ENCODE measurements around the gene TTLL8. TPM values are rescaled to one million over a fixed set of nuclear protein-coding genes. Genes with fewer than 3 reads are reported as not detected.

TTLL8 gene
- total RNA-seq, 3 donors from 2014 or later (not counting 1 experiment from before 2014, with no cell fraction given) = not detected

GRCh38 chr22:50039669-50040443 lies 18.2 kb downstream of the TTLL8 start:
- ATAC-seq = no peak
- Histone ChIP-seq H3K4me3 (ENCODE audit: low read length) (no peak overlapping the region), H3K27me3 (ENCODE audit: control insufficient read depth, insufficient read depth, low read length) (peaks cover 8% of the 10 kb centered on the region), H3K4me1 (ENCODE audit: control insufficient read depth, insufficient read depth, low read length) (peaks cover 20% of the 10 kb centered on the region), H3K36me3 (ENCODE audit: control insufficient read depth, insufficient read depth, low read length) (no peaks in the 10 kb centered on the region), H3K9me3 (ENCODE audit: control insufficient read depth, insufficient read depth, low read length) (peaks cover 4% of the 10 kb centered on the region), H3K27ac (ENCODE audit: low read length) (no peak overlapping the region)
- TF ChIP-seq CTCF (IDR thresholded peaks at IDR 0.05) = no peak
- H3K27ac Mint-ChIP-seq = no peak overlapping the region
- 94% methylated on average over 29 of the region's 29 CpGs for WGBS (ENCODE audit: insufficient coverage)
- peaks cover 7% of the 10 kb centered on the region for H3K36me3 Mint-ChIP-seq
- DNase-seq = no peak
- peaks cover 7 to 8% of the 10 kb centered on the region in 2 donors for H3K4me1 Mint-ChIP-seq
- intact Hi-C loops (cut with micrococcal nuclease) = no loop called here
- H3K27me3 Mint-ChIP-seq (ENCODE audit: low read depth in 2 of 2) = peaks cover 16 to 21% of the 10 kb centered on the region in 2 donors
- no peak overlapping the region for H3K4me3 Mint-ChIP-seq
- H3K9me3 Mint-ChIP-seq = peaks cover 0 to 3% of the 10 kb centered on the region in 2 donors

- ATAC-seq (no peak), DNase-seq (no peak)
- 80% methylated on average over 23 of the region's 23 CpGs for whole genome bisulfite sequencing (ENCODE audit: insufficient coverage)
- H3K4me3 ChIP-seq (ENCODE audit: low read length) = no peak overlapping the region
- H3K27me3 ChIP-seq (ENCODE audit: control insufficient read depth, insufficient read depth, low read length) = peaks cover 8% of the 10 kb centered on the region
- no peaks in the 10 kb centered on the region for H3K4me1 Mint-ChIP-seq
- no peak overlapping the region for H3K4me3 Mint-ChIP-seq
- H3K27ac Mint-ChIP-seq = no peak overlapping the region
- intact Hi-C loops (cut with micrococcal nuclease) = no loop called here
- peaks cover 0 to 3% of the 10 kb centered on the region in 2 donors for H3K9me3 Mint-ChIP-seq
- no peaks in the 10 kb centered on the region for H3K36me3 ChIP-seq (ENCODE audit: control insufficient read depth, insufficient read depth, low read length)
- H3K27me3 Mint-ChIP-seq (ENCODE audit: low read depth in 2 of 2) = peaks cover 0 to 4% of the 10 kb centered on the region in 2 donors
- no peak for TF ChIP-seq CTCF (IDR thresholded peaks at IDR 0.05)
- peaks cover 4% of the 10 kb centered on the region for H3K9me3 ChIP-seq (ENCODE audit: control insufficient read depth, insufficient read depth, low read length)
- peaks cover 7% of the 10 kb centered on the region for H3K36me3 Mint-ChIP-seq
- H3K4me1 ChIP-seq (ENCODE audit: control insufficient read depth, insufficient read depth, low read length) = peaks cover 14% of the 10 kb centered on the region
- no peak overlapping the region for H3K27ac ChIP-seq (ENCODE audit: low read length)
Observed at GRCh38 chr22:50035976-50036724, 21.9 kb downstream of the TTLL8 start.

- 84% methylated on average over 24 of the region's 24 CpGs for WGBS (ENCODE audit: insufficient coverage)
- H3K27ac Mint-ChIP-seq = no peak overlapping the region
- no peak overlapping the region for H3K27ac ChIP-seq (ENCODE audit: low read length)
- H3K4me3 Mint-ChIP-seq = no peak overlapping the region
- peaks cover 17% of the 10 kb centered on the region for H3K4me1 ChIP-seq (ENCODE audit: control insufficient read depth, insufficient read depth, low read length)
- no peaks in the 10 kb centered on the region for H3K36me3 ChIP-seq (ENCODE audit: control insufficient read depth, insufficient read depth, low read length)
- H3K4me1 Mint-ChIP-seq = no peaks in the 10 kb centered on the region
- TF ChIP-seq CTCF (IDR thresholded peaks at IDR 0.05) = no peak
- no peak overlapping the region for H3K4me3 ChIP-seq (ENCODE audit: low read length)
- peaks cover 10% of the 10 kb centered on the region for H3K27me3 ChIP-seq (ENCODE audit: control insufficient read depth, insufficient read depth, low read length)
- DNase-seq (no peak), ATAC-seq (peak in 1 of 3 donors; percentile 21)
- intact Hi-C loops (cut with micrococcal nuclease) = no loop called here
- peaks cover 0 to 3% of the 10 kb centered on the region in 2 donors for H3K9me3 Mint-ChIP-seq
- H3K36me3 Mint-ChIP-seq = peaks cover 7% of the 10 kb centered on the region
- peaks cover 4% of the 10 kb centered on the region for H3K9me3 ChIP-seq (ENCODE audit: control insufficient read depth, insufficient read depth, low read length)
- H3K27me3 Mint-ChIP-seq (ENCODE audit: low read depth in 2 of 2) = peaks cover 0 to 4% of the 10 kb centered on the region in 2 donors
Observed at GRCh38 chr22:50035131-50035881, 22.8 kb downstream of the TTLL8 start.
